ENCODE measurements around the gene KCNQ5. TPM values are rescaled to one million over a fixed set of nuclear protein-coding genes. Genes with fewer than 3 reads are reported as not detected.

KCNQ5 gene
- total RNA-seq, 2 experiments from 2014 or later, result 2.1 to 2.5 TPM

DNA sequence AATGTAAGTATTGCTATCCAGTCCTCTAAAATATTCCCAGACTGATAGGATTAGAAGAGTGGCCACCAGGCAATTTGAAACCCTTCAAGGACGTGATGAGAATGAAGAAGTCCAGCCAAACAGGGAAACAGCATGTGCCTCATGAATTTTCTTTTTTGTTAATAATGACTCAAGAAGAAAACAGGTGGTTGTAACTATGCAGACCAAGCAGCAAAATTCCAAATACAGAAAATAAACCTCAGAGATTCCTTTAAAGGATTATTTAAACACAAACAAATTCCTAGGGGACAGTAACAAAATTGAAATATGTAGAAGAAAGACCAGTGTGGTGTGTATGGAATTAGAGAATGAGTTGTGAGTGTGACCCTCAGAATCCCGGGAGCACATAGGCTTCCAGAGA is 239.2 kb downstream of the KCNQ5 start:
- Histone ChIP-seq H3K4me3 (ENCODE audit: low read length) (no peak overlapping the region), H3K4me1 (ENCODE audit: insufficient read depth, low read length) (no peaks in the 10 kb centered on the region), H3K27ac (ENCODE audit: low read depth in 1 of 2, low read length in 2 of 2) (no peak overlapping the region), H3K36me3 (ENCODE audit: insufficient read depth, low read length) (no peaks in the 10 kb centered on the region), H3K9me3 (ENCODE audit: control insufficient read depth in 1 of 2, insufficient read depth in 1 of 2, low read length in 2 of 2) (no peaks in the 10 kb centered on the region), H3K27me3 (ENCODE audit: control insufficient read depth in 1 of 2, insufficient read depth in 2 of 2, low read length in 2 of 2) (no peaks in the 10 kb centered on the region)
- intact Hi-C loops (cut with DNase I, micrococcal nuclease), result no loop called here
- no peaks in the 10 kb centered on the region for H3K4me1 Mint-ChIP-seq (ENCODE audit: low read depth)
- TF ChIP-seq CTCF (IDR thresholded peaks at IDR 0.05), result no peak
- no peaks in the 10 kb centered on the region for H3K36me3 Mint-ChIP-seq (ENCODE audit: low read depth)
- ATAC-seq (ENCODE audit: poor library complexity) (no peak), DNase-seq (no peak)
- no peaks in the 10 kb centered on the region for H3K9me3 Mint-ChIP-seq
- no peaks in the 10 kb centered on the region for H3K27me3 Mint-ChIP-seq
- no peak overlapping the region for H3K27ac Mint-ChIP-seq
- H3K4me3 Mint-ChIP-seq, result no peak overlapping the region
- ChIA-PET POLR2A (no interaction called here), CTCF (interaction anchor here (1.2 kb wide), 1 partner anchor 9 kb away, joined by 4 read pairs; no protein-coding TSS in a partner anchor)

GRCh38 chr6:72861935-72862432 is 240.1 kb downstream of the KCNQ5 start:
- Mint-ChIP-seq H3K4me1 (ENCODE audit: low read depth) (no peaks in the 10 kb centered on the region), H3K4me3 (no peak overlapping the region), H3K27me3 (no peaks in the 10 kb centered on the region), H3K36me3 (ENCODE audit: low read depth) (no peaks in the 10 kb centered on the region), H3K27ac (no peak overlapping the region), H3K9me3 (no peaks in the 10 kb centered on the region)
- H3K36me3 ChIP-seq (ENCODE audit: insufficient read depth, low read length), result no peaks in the 10 kb centered on the region
- intact Hi-C loops (cut with DNase I, micrococcal nuclease), result no loop called here
- ChIA-PET CTCF (interaction anchor here (1.2 kb wide), 1 partner anchor 10 kb away, joined by 4 read pairs; no protein-coding TSS in a partner anchor), POLR2A (no interaction called here)
- TF ChIP-seq CTCF (IDR thresholded peaks at IDR 0.05), result no peak
- ATAC-seq (ENCODE audit: poor library complexity), result no peak
- H3K4me3 ChIP-seq (ENCODE audit: low read length), result no peak overlapping the region
- DNase-seq, result peak in 3 of 14 experiments; percentile 1 to 5 (median 2)
- no peak overlapping the region for H3K27ac ChIP-seq (ENCODE audit: low read depth in 1 of 2, low read length in 2 of 2)
- H3K27me3 ChIP-seq (ENCODE audit: control insufficient read depth in 1 of 2, insufficient read depth in 2 of 2, low read length in 2 of 2), result no peaks in the 10 kb centered on the region
- H3K9me3 ChIP-seq (ENCODE audit: control insufficient read depth in 1 of 2, insufficient read depth in 1 of 2, low read length in 2 of 2), result no peaks in the 10 kb centered on the region
- H3K4me1 ChIP-seq (ENCODE audit: insufficient read depth, low read length), result no peaks in the 10 kb centered on the region

GRCh38 chr6:72863131-72863530 is 241.3 kb downstream of the KCNQ5 start:
- ChIA-PET CTCF (no interaction called here), POLR2A (no interaction called here)
- DNase-seq, result no peak
- H3K9me3 ChIP-seq (ENCODE audit: control insufficient read depth in 1 of 2, insufficient read depth in 1 of 2, low read length in 2 of 2), result no peaks in the 10 kb centered on the region
- Mint-ChIP-seq H3K4me1 (ENCODE audit: low read depth) (no peaks in the 10 kb centered on the region), H3K27me3 (no peaks in the 10 kb centered on the region), H3K36me3 (ENCODE audit: low read depth) (no peaks in the 10 kb centered on the region), H3K9me3 (no peaks in the 10 kb centered on the region), H3K4me3 (no peak overlapping the region), H3K27ac (no peak overlapping the region)
- no peak for TF ChIP-seq CTCF (IDR thresholded peaks at IDR 0.05)
- H3K27me3 ChIP-seq (ENCODE audit: control insufficient read depth in 1 of 2, insufficient read depth in 2 of 2, low read length in 2 of 2), result no peaks in the 10 kb centered on the region
- H3K36me3 ChIP-seq (ENCODE audit: insufficient read depth, low read length), result no peaks in the 10 kb centered on the region
- no peak overlapping the region for H3K27ac ChIP-seq (ENCODE audit: low read depth in 1 of 2, low read length in 2 of 2)
- H3K4me1 ChIP-seq (ENCODE audit: insufficient read depth, low read length), result no peaks in the 10 kb centered on the region
- intact Hi-C loops (cut with DNase I, micrococcal nuclease), result no loop called here
- no peak for ATAC-seq (ENCODE audit: poor library complexity)
- no peak overlapping the region for H3K4me3 ChIP-seq (ENCODE audit: low read length)

Data from CD4-positive, alpha-beta T cell (primary cell).